Islet precursor cell (in vitro differentiated cells): ENCODE data around the gene NKAIN2.

Experiments used
- DNase-seq: peaks from one replicate; pipeline ENCODE4 v3.0.0-alpha.2; 2018

NKAIN2 gene

GRCh38 chr6:124870611-124871459 is 1067.2 kb downstream of the NKAIN2 start:
- no peak for DNase-seq

DNA sequence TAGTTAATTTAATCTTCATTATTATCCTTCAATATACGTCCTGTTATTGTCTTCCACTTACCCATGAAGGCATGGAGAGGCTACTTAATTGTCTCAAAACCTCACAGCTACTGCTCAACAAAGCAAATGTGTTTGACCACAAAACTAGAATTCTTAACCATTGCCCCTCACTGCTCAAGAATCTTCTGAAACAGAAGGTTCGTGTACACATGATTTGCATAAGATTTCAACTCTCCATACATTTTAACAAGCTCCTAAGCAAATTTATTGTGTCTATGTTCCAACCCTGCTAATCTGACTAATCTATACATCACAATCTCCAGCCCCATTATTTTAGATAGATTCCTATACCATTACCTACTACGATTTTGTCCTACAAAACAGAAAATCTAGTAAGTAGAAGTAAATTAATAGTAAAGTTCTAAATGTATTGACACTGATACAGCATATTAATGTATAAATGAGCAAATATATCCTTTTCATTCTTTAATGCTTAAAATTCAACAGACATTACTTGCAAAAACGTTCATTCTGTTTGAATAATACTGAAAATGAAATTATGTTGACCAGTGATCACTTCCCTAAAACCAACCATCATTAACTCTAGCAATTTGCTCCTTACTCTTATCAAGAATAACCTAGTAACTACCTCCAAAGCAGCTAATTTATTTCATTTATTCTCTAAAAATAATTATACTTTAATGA is 1068.8 kb downstream of the NKAIN2 start:
- DNase-seq: no peak

DNA sequence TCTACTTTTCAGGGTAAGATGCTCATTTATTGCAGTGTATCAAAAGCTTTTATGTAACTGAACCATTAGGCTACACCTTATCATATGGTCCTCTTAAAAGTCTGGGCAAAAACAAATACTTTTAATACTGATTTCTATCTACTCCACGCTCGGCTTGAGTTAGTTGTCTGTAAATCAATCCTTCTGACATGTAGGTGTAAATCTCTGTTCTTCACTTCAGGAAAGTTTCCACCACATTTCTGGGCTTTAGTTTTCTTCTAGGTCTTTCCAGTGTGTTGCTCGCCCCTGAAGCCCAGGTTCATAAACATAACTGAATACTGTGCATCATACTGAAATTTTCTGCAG is 1069.4 kb downstream of the NKAIN2 start:
- no peak for DNase-seq
